SK-N-SH (cell line): ENCODE measurements around the gene WARS2.

Experiments used
- CTCF ChIP-seq: fragments of 200-600 bp; sonication (generic); IDR thresholded peaks from 2 replicates; pipeline ENCODE4 v1.6.1; 2017; ENCODE audit warnings: antibody characterized with exemption, mild to moderate bottlenecking, moderate library complexity
- EP300 ChIP-seq, 2 experiments: IDR thresholded peaks; 2 replicates each; pipeline versions ENCODE4 v1.4.0 to v1.6.1; 2012; ENCODE audit warnings: borderline replicate concordance in 1 of 2, low read depth in 1 of 2, low read length in 1 of 2
- MAX ChIP-seq: IDR thresholded peaks from 2 replicates; pipeline ENCODE4 v1.4.0; 2012; ENCODE audit warnings: low read depth
- PBX3 ChIP-seq: IDR thresholded peaks from 2 replicates; pipeline ENCODE4; 2012

GRCh38 chr1:119009312-119009655 is 131.2 kb downstream of the WARS2 start:
- TF ChIP-seq MAX (no peak), EP300 (IDR thresholded peaks at IDR 0.05; ENCODE audit: borderline replicate concordance in 1 of 2, low read depth in 1 of 2, low read length in 1 of 2) (no peak), PBX3 (no peak), CTCF (no peak)
